ENCODE results near the gene MCOLN1.
A peak's percentile ranks its signal among the peaks of the same experiment; 100 is the strongest.

The MCOLN1 gene

GRCh38 chr19:7547159-7547558 is 24.7 kb downstream of the MCOLN1 start:
- ATAC-seq (replicated peaks): peak; percentile 65
- Mint-ChIP-seq H3K27me3 (no peaks in the 10 kb centered on the region), H3K27ac (no peak overlapping the region), H3K4me3 (no peak overlapping the region), H3K36me3 (ENCODE audit: insufficient read depth) (peaks cover 19% of the 10 kb centered on the region), H3K9me3 (no peaks in the 10 kb centered on the region), H3K4me1 (ENCODE audit: low read depth in 2 of 2) (peaks cover 0 to 12% of the 10 kb centered on the region in 2 donors)
- no peak for DNase-seq

- no peaks in the 10 kb centered on the region for H3K9me3 Mint-ChIP-seq
- H3K27ac Mint-ChIP-seq: no peak overlapping the region
- H3K4me1 Mint-ChIP-seq (ENCODE audit: low read depth in 2 of 2): peaks cover 4 to 11% of the 10 kb centered on the region in 2 donors
- H3K36me3 Mint-ChIP-seq (ENCODE audit: insufficient read depth): peaks cover 9% of the 10 kb centered on the region
- ATAC-seq (replicated peaks): no peak
- H3K4me3 Mint-ChIP-seq: no peak overlapping the region
- no peak for DNase-seq
- H3K27me3 Mint-ChIP-seq: no peaks in the 10 kb centered on the region
These were observed 27.2 kb downstream of the MCOLN1 start for GRCh38 chr19:7549429-7550148.

- DNase-seq: no peak
- Mint-ChIP-seq H3K4me3 (no peak overlapping the region), H3K9me3 (no peaks in the 10 kb centered on the region), H3K36me3 (ENCODE audit: insufficient read depth) (peaks cover 9% of the 10 kb centered on the region), H3K27me3 (no peaks in the 10 kb centered on the region), H3K27ac (no peak overlapping the region), H3K4me1 (ENCODE audit: low read depth in 2 of 2) (peaks cover 4 to 11% of the 10 kb centered on the region in 2 donors)
- no peak for ATAC-seq (replicated peaks)
These were observed 27.8 kb downstream of the MCOLN1 start for GRCh38 chr19:7550169-7550770.

DNA sequence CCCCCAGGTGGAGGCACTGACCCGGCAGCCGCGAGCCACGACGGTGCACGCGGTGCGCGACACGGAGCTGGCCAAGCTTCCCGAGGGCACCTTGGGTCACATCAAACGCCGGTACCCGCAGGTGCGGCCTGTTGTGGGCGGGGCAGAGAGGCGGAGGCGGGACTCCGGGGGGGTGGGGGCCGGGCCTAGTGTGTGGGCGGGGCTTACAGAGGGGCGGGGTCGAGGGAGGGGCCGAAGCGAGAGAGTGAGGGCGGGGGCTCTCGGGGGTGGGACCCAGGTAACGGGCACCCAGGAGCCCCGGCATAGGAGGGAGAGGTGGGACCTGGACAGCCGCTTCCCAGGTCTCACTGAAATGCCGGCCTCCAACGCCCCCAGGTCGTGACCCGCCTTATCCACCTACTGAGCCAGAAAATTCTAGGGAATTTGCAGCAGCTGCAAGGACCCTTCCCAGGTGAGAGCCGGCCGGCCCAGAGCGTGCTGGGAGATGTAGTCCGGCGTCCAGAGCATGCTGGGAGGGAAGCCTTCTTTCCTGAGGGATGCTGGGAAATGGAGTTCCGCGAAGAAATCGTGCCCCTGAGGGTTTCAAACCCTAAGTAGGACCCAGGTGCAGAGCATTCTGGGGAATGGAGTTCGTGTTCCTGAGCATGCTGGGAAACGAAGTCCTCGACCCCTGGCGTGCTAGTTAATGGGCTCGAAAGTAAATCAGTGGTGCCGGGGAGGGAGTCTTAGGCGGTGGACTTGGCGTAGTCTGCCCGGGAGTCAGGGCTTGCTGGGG is 28.8 kb downstream of the MCOLN1 start:
- no peaks in the 10 kb centered on the region for H3K27me3 Mint-ChIP-seq
- H3K4me3 Mint-ChIP-seq: no peak overlapping the region
- no peaks in the 10 kb centered on the region for H3K9me3 Mint-ChIP-seq
- H3K4me1 Mint-ChIP-seq (ENCODE audit: low read depth in 2 of 2): peaks cover 4 to 10% of the 10 kb centered on the region in 2 donors
- DNase-seq (no peak), ATAC-seq (replicated peaks) (peak; percentile 74)
- H3K27ac Mint-ChIP-seq: peak overlapping the region in 1 of 2 donors; percentile 41
- H3K36me3 Mint-ChIP-seq (ENCODE audit: insufficient read depth): peaks cover 12% of the 10 kb centered on the region

- H3K4me3 Mint-ChIP-seq: no peak overlapping the region
- no peak for ATAC-seq (replicated peaks)
- peak overlapping the region in 1 of 2 donors; percentile 81 for H3K27ac Mint-ChIP-seq
- H3K4me1 Mint-ChIP-seq (ENCODE audit: low read depth in 2 of 2): peaks cover 4 to 6% of the 10 kb centered on the region in 2 donors
- H3K36me3 Mint-ChIP-seq (ENCODE audit: insufficient read depth): peaks cover 24% of the 10 kb centered on the region
- H3K27me3 Mint-ChIP-seq: no peaks in the 10 kb centered on the region
- DNase-seq: no peak
- no peaks in the 10 kb centered on the region for H3K9me3 Mint-ChIP-seq
These were observed 30.4 kb downstream of the MCOLN1 start for GRCh38 chr19:7552781-7553180.

GRCh38 chr19:7554565-7554964 is 32.1 kb downstream of the MCOLN1 start:
- Mint-ChIP-seq H3K9me3 (no peaks in the 10 kb centered on the region), H3K36me3 (ENCODE audit: insufficient read depth) (peaks cover 28% of the 10 kb centered on the region), H3K4me1 (ENCODE audit: low read depth in 2 of 2) (peaks cover 4 to 6% of the 10 kb centered on the region in 2 donors), H3K4me3 (no peak overlapping the region), H3K27me3 (no peaks in the 10 kb centered on the region), H3K27ac (no peak overlapping the region)
- no peak for ATAC-seq (replicated peaks)
- no peak for DNase-seq

GRCh38 chr19:7554990-7555864 is 32.8 kb downstream of the MCOLN1 start:
- H3K4me3 Mint-ChIP-seq: no peak overlapping the region
- no peaks in the 10 kb centered on the region for H3K27me3 Mint-ChIP-seq
- peaks cover 4% of the 10 kb centered on the region in 2 donors for H3K4me1 Mint-ChIP-seq (ENCODE audit: low read depth in 2 of 2)
- no peak overlapping the region for H3K27ac Mint-ChIP-seq
- H3K36me3 Mint-ChIP-seq (ENCODE audit: insufficient read depth): peaks cover 28% of the 10 kb centered on the region
- DNase-seq (no peak), ATAC-seq (replicated peaks) (no peak)
- no peaks in the 10 kb centered on the region for H3K9me3 Mint-ChIP-seq

DNA sequence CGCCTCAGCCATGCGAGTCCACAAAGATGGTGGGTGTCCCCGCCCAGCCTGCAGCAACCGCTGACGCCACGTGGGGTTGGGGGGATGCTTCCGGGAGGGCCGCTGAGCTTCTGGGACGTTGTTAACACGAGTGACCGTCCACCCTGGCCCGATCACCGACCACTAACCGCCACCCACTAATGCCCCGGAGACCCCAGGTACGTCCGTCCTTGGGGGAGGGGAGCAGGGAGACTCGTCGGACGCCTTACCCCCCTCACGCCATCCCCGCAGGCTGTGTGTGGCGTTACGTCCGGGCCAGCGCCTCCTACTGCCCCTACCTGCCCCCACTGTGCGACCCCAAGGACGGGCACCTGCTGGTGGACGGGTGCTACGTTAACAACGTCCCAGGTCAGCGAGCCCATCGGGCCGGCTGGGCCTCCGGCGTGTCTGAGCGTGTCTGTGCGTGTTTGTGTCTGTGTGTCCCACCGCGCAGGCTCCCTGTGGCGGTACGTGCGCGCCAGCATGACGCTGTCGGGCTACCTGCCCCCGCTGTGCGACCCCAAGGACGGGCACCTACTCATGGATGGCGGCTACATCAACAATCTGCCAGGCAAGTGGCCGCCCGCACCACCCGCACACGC is 34.4 kb downstream of the MCOLN1 start:
- Mint-ChIP-seq H3K27me3 (no peaks in the 10 kb centered on the region), H3K9me3 (no peaks in the 10 kb centered on the region), H3K4me1 (ENCODE audit: low read depth in 2 of 2) (peaks cover 2 to 4% of the 10 kb centered on the region in 2 donors), H3K4me3 (no peak overlapping the region), H3K27ac (no peak overlapping the region), H3K36me3 (ENCODE audit: insufficient read depth) (peaks cover 28% of the 10 kb centered on the region)
- ATAC-seq (replicated peaks) (no peak), DNase-seq (no peak)

DNA sequence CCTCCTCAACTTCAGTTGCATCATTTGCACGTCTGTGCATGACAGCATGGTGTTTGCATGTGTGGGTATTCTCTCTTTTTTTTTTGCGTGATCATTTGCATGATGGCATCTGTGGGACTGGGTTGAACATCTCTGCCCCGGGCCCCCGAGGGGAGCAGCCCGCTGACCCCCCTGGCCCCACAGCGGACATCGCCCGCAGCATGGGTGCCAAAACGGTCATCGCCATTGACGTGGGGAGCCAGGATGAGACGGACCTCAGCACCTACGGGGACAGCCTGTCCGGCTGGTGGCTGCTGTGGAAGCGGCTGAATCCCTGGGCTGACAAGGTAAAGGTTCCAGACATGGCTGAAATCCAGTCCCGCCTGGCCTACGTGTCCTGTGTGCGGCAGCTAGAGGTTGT is 36.2 kb downstream of the MCOLN1 start:
- ATAC-seq (replicated peaks) (no peak), DNase-seq (no peak)
- no peaks in the 10 kb centered on the region for H3K4me1 Mint-ChIP-seq (ENCODE audit: low read depth in 2 of 2)
- H3K9me3 Mint-ChIP-seq: no peaks in the 10 kb centered on the region
- H3K27ac Mint-ChIP-seq: no peak overlapping the region
- H3K36me3 Mint-ChIP-seq (ENCODE audit: insufficient read depth): peaks cover 24% of the 10 kb centered on the region
- H3K27me3 Mint-ChIP-seq: no peaks in the 10 kb centered on the region
- no peak overlapping the region for H3K4me3 Mint-ChIP-seq

- H3K27ac Mint-ChIP-seq: no peak overlapping the region
- ATAC-seq (replicated peaks): no peak
- H3K27me3 Mint-ChIP-seq: no peaks in the 10 kb centered on the region
- H3K9me3 Mint-ChIP-seq: no peaks in the 10 kb centered on the region
- no peak for DNase-seq
- no peaks in the 10 kb centered on the region for H3K4me1 Mint-ChIP-seq (ENCODE audit: low read depth in 2 of 2)
- H3K4me3 Mint-ChIP-seq: no peak overlapping the region
- peaks cover 24% of the 10 kb centered on the region for H3K36me3 Mint-ChIP-seq (ENCODE audit: insufficient read depth)
These were observed 36.7 kb downstream of the MCOLN1 start for GRCh38 chr19:7559102-7559501.

GRCh38 chr19:7560255-7560654 is 37.8 kb downstream of the MCOLN1 start:
- no peaks in the 10 kb centered on the region for H3K27me3 Mint-ChIP-seq
- ATAC-seq (replicated peaks) (no peak), DNase-seq (no peak)
- no peaks in the 10 kb centered on the region for H3K9me3 Mint-ChIP-seq
- H3K36me3 Mint-ChIP-seq (ENCODE audit: insufficient read depth): peaks cover 24% of the 10 kb centered on the region
- H3K27ac Mint-ChIP-seq: no peak overlapping the region
- H3K4me3 Mint-ChIP-seq: no peak overlapping the region
- no peaks in the 10 kb centered on the region for H3K4me1 Mint-ChIP-seq (ENCODE audit: low read depth in 2 of 2)

DNA sequence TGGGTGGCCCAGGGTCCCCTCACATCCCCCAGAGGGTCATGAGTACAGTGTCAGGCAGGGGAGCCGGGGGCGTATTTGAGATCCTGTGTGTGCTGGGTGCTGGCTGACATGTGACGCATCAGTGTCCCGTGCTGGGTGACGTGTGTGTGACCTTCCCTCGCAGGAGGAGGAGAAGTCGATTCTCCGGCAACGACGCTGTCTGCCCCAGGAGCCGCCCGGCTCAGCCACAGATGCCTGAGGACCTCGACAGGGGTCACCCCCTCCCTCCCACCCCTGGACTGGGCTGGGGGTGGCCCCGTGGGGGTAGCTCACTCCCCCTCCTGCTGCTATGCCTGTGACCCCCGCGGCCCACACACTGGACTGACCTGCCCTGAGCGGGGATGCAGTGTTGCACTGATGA is 38.9 kb downstream of the MCOLN1 start:
- Mint-ChIP-seq H3K4me1 (ENCODE audit: low read depth in 2 of 2) (no peaks in the 10 kb centered on the region), H3K36me3 (ENCODE audit: insufficient read depth) (peaks cover 20% of the 10 kb centered on the region), H3K27ac (peak overlapping the region in 1 of 2 donors; percentile 38), H3K27me3 (no peaks in the 10 kb centered on the region), H3K9me3 (no peaks in the 10 kb centered on the region), H3K4me3 (no peak overlapping the region)
- DNase-seq (no peak), ATAC-seq (replicated peaks) (no peak)

All from effector memory CD8-positive, alpha-beta T cell (primary cell).